Measurements from ENCODE around the gene CLMN. TPM values are rescaled to one million over a fixed set of nuclear protein-coding genes. Genes with fewer than 3 reads are reported as not detected.

Gene CLMN
- total RNA-seq, 1 donor from 2014 or later: 25.3 TPM

DNA sequence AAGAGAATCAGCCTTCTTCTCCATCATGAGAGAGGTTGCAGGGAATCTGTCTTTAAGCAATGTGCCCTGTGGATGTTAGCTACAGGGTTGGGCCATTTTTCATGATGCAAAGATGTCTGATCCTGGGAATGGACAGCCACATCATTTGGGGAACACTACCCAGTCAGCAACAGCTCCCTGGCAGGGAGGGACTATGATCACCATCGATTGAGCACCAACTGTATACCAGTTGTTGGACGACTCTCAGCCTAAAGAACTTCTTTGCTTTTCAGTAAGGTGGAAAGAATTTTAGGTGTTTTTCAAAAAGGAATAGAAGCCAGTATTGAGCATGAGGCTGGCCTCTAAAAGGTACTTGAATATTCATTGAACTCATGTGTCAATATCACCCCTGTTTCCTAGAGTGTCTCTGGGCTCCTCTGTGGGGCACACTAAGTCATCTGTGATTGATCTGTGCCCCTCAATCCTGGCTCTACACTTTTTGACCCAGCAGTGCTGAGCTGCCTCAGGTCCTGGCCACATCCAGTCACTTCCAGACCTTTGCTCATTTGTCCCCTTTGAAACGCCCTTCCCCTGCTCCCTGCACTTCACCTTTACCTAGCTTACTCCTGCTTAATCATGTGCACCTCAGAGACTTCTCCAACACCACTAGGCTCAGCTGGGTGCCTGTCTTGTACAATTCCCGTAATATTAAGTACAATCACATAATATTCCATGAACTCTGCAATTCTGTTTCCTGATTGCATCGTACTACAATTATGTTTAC, 2.2 kb upstream of the CLMN start:
- no peak for DNase-seq (ENCODE audit: low spot score, unreplicated experiment)
- TF ChIP-seq, protein P1, sequence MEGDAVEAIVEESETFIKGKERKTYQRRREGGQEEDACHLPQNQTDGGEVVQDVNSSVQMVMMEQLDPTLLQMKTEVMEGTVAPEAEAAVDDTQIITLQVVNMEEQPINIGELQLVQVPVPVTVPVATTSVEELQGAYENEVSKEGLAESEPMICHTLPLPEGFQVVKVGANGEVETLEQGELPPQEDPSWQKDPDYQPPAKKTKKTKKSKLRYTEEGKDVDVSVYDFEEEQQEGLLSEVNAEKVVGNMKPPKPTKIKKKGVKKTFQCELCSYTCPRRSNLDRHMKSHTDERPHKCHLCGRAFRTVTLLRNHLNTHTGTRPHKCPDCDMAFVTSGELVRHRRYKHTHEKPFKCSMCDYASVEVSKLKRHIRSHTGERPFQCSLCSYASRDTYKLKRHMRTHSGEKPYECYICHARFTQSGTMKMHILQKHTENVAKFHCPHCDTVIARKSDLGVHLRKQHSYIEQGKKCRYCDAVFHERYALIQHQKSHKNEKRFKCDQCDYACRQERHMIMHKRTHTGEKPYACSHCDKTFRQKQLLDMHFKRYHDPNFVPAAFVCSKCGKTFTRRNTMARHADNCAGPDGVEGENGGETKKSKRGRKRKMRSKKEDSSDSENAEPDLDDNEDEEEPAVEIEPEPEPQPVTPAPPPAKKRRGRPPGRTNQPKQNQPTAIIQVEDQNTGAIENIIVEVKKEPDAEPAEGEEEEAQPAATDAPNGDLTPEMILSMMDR (IDR thresholded peaks at IDR 0.05; ENCODE audit: unreplicated experiment): no peak
- Mint-ChIP-seq H3K4me3 (ENCODE audit: low read depth) (peak overlapping the region; percentile 40), H3K36me3 (ENCODE audit: insufficient read depth) (no peaks in the 10 kb centered on the region), H3K4me1 (ENCODE audit: low read depth) (peaks cover 16% of the 10 kb centered on the region), H3K9me3 (ENCODE audit: low read depth) (no peaks in the 10 kb centered on the region), H3K27ac (peak overlapping the region; percentile 6), H3K27me3 (peaks cover 37% of the 10 kb centered on the region)

DNA sequence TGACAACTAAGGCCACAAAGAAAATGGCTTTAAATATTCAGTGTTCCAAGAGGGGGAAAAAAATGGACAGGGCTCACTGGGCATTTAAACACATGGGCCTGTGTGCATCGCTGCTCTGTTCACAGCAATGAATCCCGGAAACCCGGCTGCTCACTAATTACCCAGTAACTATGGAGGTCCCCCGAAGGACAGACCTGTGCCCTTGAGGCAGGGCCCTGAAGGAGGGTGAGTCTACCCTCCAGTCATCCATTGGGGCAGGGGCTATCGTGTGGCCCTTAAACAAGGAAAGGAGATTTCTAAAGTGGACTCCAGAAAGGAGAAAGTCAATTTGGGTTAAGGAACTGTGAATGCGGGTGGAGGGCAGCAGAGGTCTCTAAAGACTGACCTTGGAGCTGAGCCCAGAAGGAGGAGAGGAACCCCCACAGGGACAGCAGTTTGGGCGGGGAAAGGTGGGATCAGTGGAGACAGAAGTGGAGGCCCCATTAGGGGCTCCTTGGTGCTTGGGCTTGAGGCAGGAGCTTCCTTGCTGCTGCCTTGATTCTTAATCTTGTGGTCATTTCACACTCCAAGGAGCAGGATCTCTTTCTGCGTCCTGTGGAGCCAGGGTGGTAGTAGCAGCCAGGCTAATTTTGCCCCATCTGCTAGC, 1.4 kb upstream of the CLMN start:
- H3K27me3 Mint-ChIP-seq: peaks cover 45% of the 10 kb centered on the region
- no peaks in the 10 kb centered on the region for H3K36me3 Mint-ChIP-seq (ENCODE audit: insufficient read depth)
- H3K9me3 Mint-ChIP-seq (ENCODE audit: low read depth): no peaks in the 10 kb centered on the region
- TF ChIP-seq, protein P1 (IDR thresholded peaks at IDR 0.05; ENCODE audit: unreplicated experiment): no peak
- H3K4me1 Mint-ChIP-seq (ENCODE audit: low read depth): peaks cover 16% of the 10 kb centered on the region
- peak overlapping the region; percentile 75 for H3K4me3 Mint-ChIP-seq (ENCODE audit: low read depth)
- no peak for DNase-seq (ENCODE audit: low spot score, unreplicated experiment)
- H3K27ac Mint-ChIP-seq: no peak overlapping the region

DNA sequence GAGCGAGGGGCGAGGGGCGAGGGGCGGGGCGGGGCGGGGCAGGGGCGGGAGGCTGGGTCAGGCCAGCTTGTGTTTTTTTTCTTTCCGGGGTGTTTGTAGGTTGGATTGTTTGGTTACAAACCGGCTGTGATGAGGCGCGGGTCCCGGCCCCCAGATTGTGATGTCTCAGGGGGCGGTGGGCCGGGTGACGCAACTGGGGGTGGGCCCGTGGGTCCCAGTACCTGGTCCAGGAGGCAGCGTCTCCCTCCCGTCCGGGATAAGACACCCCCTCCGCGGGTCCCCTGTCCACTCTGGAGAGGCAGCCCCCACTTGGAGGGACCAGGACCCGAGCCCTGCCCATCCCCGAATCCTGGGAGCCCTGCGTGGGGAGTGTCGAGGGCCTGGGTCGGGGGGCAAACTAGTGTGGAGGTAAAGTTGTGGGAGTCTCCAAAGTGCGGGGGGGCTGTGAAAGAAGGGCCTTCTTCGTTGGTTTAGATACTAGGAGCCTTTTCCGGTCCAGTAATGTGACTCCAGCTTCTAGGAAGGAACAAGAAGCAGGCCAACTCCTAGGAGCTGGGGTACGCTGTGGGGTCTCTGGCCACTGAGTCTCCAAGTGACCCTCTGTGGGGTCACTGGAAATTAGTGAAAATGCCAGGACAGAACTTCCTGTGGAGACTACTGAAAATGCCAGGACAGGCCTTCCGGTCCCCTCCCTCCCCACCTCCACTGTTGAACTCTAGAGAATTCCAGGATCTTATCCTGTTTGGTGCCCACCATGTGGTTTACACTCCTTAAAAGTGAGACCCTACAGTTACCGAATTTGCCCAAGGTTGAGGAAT, 579 bp upstream of the CLMN start:
- DNase-seq (ENCODE audit: low spot score, unreplicated experiment): peak; percentile 22
- Mint-ChIP-seq H3K27me3 (peaks cover 45% of the 10 kb centered on the region), H3K36me3 (ENCODE audit: insufficient read depth) (no peaks in the 10 kb centered on the region), H3K4me1 (ENCODE audit: low read depth) (peaks cover 16% of the 10 kb centered on the region), H3K4me3 (ENCODE audit: low read depth) (peak overlapping the region; percentile 75), H3K9me3 (ENCODE audit: low read depth) (no peaks in the 10 kb centered on the region), H3K27ac (no peak overlapping the region)
- TF ChIP-seq, protein P1 (IDR thresholded peaks at IDR 0.05; ENCODE audit: unreplicated experiment): no peak

DNA sequence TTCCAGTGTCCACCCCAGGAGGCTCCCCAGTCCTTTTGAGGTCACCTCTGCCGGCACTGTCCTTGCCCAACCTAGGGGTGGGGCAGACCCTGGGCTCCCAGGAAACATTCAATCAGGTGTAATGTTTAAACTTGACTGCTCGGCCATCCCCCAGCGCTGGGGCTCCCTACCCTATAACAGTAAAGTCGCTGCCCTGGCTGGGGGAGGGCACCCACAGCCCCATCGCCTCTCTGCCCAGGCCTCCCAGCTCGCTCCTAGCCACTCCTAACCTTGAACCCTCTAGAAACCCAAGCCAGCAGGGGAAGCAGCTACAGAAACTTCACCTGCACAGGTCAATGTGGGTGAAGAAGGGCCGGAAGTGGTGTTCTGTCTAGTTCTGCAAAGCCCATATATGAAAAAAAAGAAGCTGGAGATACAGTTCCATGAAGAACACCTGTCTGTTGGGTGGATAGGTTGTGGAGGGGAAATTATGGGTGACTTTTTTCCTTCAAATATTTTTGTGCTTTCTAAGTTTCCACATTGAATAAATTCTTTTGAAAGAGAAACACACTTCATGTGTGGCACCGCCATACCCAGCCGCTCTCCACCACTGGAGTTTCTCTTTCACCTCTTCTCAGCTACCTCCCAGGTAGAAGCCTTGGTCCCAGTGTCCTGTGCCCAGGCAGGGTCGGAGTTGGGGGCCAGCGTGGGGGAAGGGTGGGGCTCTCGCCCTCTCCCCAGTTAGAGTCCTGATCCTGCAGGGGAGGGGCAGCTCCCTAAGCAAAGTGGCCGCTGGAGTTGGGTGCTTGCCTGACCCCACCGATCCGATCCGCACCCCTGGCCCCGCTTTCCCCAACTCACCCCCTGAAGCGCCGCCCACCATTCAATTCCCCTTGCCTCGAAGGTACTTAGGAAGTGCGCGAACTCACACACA, 1.1 kb downstream of the CLMN start:
- peaks cover 1% of the 10 kb centered on the region for H3K36me3 Mint-ChIP-seq (ENCODE audit: insufficient read depth)
- H3K9me3 Mint-ChIP-seq (ENCODE audit: low read depth): no peaks in the 10 kb centered on the region
- H3K27ac Mint-ChIP-seq: peak overlapping the region; percentile 91
- TF ChIP-seq, protein P1 (IDR thresholded peaks at IDR 0.05; ENCODE audit: unreplicated experiment): no peak
- peak overlapping the region; percentile 82 for H3K4me3 Mint-ChIP-seq (ENCODE audit: low read depth)
- no peak for DNase-seq (ENCODE audit: low spot score, unreplicated experiment)
- H3K4me1 Mint-ChIP-seq (ENCODE audit: low read depth): peaks cover 16% of the 10 kb centered on the region
- peaks cover 45% of the 10 kb centered on the region for H3K27me3 Mint-ChIP-seq
